IPS-20b (cell line): Measurements from ENCODE around the gene PHTF2.
A peak's percentile ranks its signal among the peaks of the same experiment; 100 is the strongest.

Experiments
- H3K27ac ChIP-seq: one replicate; pipeline ENCODE4 v1.5.1; 2013; ENCODE audit warnings: low read length
- H3K27me3 ChIP-seq: 2 replicates; pipeline ENCODE4 v1.6.1; 2013; ENCODE audit warnings: mild to moderate bottlenecking, low read length, inconsistent platforms; ENCODE audit not compliant: insufficient read depth
- H3K36me3 ChIP-seq: 2 replicates; pipeline ENCODE4 v1.6.1; 2013; ENCODE audit warnings: low read depth, mild to moderate bottlenecking, inconsistent platforms, low read length, moderate library complexity; ENCODE audit not compliant: insufficient read depth
- H3K4me1 ChIP-seq: 2 replicates; pipeline ENCODE4 v1.6.1; 2013; ENCODE audit warnings: mild to moderate bottlenecking, control low read depth, inconsistent platforms, low read length, moderate library complexity; ENCODE audit not compliant: insufficient read depth
- H3K4me3 ChIP-seq: 2 replicates; pipeline ENCODE4 v1.5.1; 2013; ENCODE audit warnings: mild to moderate bottlenecking, low read length, inconsistent platforms
- H3K9ac ChIP-seq: 2 replicates; pipeline ENCODE4 v1.6.1; 2013; ENCODE audit warnings: low read depth, mild to moderate bottlenecking, inconsistent platforms, low read length, moderate library complexity
- H3K9me3 ChIP-seq: 2 replicates; pipeline ENCODE4 v1.6.1; 2013; ENCODE audit warnings: mild to moderate bottlenecking, low read depth, low read length, inconsistent platforms; ENCODE audit not compliant: insufficient read depth

The PHTF2 gene

DNA sequence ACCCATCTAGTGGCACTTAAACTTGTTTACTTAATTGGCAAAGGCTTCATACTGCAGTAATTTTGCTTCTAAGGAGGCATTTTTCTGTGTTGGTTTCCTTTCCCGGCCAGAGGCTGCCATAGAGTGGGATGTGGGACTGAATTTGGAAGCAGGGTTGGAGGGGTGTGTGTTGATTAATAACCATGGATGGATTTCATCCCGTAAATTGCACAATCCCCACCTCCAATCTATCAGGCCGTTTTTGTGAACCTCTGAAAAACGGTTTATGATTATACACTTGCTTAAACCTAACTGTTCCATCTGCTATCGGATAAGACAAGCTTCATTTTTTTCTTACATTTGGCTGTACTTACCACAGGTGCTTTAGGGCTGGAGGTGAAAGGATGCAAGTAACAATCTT, 1.6 kb upstream of the PHTF2 start:
- H3K4me3 ChIP-seq: peak overlapping the region; percentile 92
- H3K36me3 ChIP-seq: peaks cover 12% of the 10 kb centered on the region; the same call in 1 of the 2 replicates
- peak overlapping the region; percentile 89; the same call in 1 of the 2 replicates for H3K9ac ChIP-seq
- H3K4me1 ChIP-seq: peaks cover 9% of the 10 kb centered on the region; the same call in 1 of the 2 replicates
- H3K9me3 ChIP-seq: no peaks in the 10 kb centered on the region
- no peaks in the 10 kb centered on the region for H3K27me3 ChIP-seq
- no peak overlapping the region for H3K27ac ChIP-seq

DNA sequence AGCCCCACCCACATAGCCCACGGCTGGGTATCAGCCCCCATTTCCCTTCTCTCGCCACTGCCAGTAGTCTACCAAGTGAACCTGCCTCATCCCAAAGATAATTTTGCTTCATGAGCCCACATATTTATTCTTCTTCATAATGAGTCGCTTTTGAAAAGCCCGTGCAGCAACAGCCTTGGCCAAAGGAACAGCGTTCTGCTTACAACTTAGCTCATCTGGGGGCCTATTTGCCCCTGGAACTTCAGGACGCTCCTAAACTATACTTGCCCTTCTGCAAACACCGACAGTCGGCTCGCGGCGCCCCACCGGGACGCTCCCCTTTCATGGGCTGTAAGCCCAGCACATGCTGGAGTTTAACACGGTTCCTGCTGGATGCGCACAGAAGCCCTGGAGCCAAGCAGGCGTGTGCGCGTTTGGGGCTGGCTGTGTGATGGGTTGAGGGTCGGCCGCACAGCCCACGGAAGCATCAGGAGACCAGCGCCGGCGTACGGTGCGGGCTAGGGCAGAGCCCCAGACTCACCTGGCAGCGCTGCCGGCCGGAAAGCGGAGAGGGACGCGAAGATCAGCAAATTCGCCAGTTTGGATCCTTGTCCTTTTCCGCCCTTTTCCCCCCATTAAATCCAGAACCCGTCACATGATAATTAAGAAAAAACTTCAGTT, 709 bp upstream of the PHTF2 start:
- H3K9me3 ChIP-seq: no peaks in the 10 kb centered on the region
- H3K4me3 ChIP-seq: peak overlapping the region; percentile 92
- peaks cover 9% of the 10 kb centered on the region; the same call in 1 of the 2 replicates for H3K4me1 ChIP-seq
- peaks cover 12% of the 10 kb centered on the region; the same call in 1 of the 2 replicates for H3K36me3 ChIP-seq
- H3K27ac ChIP-seq: no peak overlapping the region
- H3K27me3 ChIP-seq: no peaks in the 10 kb centered on the region
- peak overlapping the region; percentile 89 for H3K9ac ChIP-seq

DNA sequence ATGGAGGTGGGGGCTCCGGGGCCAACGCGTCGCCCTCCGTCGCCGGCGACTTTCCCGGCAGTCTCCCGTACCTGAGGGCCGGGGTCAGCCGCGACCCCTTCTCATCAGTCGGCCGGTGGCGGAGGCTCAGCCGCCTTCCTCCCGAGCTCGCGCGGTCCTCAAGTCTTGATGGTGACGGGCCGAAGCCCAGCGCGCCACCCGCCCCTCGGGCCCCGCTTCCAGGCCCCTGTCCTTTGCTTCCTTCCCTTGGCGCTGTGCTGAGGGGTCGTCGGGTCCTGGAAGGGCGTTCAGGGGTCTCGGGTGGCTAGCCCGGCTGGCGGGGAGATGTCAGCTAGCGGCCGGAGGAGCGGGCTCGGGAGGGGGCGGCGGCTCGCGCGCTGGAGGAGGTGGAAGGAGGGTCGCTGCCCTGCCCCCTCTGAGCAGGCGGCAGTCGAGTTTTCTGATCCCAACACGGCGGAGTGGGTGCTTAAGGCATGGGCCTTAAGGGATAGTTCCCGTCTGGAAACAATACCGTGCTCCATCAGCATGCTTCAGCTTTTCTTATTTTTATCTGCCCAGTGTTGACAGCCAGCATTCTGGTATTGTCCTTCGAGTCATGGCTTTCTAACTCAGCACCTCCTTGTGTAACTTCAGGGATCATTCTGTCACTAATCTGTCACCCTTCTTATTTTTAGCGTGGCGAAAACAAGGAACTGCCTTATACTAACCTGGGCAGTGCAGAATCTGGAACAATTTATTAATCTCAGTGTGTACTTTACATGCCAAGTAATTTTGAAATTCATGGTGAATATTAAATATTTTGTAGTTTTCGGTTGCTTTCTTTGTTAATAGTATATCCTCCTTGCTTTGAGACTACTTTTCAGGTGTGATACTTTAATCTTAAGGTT, 748 bp downstream of the PHTF2 start:
- Histone ChIP-seq H3K27ac (no peak overlapping the region), H3K9me3 (no peaks in the 10 kb centered on the region), H3K9ac (peak overlapping the region; percentile 78; the same call in 1 of the 2 replicates), H3K4me1 (peaks cover 9% of the 10 kb centered on the region; the same call in 1 of the 2 replicates), H3K4me3 (peak overlapping the region; percentile 92), H3K27me3 (no peaks in the 10 kb centered on the region), H3K36me3 (0 out of 2 replicates have a peak, but pooled peaks cover 4% of the 10 kb centered on the region)

DNA sequence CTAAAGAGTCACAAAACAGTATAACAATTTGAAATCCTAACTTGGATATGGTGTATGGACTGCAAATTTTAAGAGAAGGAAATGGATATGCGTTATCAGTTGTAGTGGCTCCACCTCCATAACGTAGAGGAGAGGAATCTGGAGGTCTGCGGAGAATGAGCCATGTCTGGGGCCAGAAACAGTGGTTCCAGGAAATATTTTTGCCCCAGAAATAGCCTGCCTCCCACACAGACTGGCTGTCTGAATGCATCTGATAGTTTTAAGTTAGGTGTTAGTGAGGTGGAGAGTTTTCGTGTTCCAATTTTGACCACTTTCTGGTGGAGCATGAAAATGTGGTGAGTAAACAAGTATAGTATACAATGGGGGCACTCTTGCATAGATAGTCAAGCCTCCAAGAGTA, 1.6 kb downstream of the PHTF2 start:
- Histone ChIP-seq H3K9ac (peak overlapping the region; percentile 1; the same call in 1 of the 2 replicates), H3K4me1 (peaks cover 9% of the 10 kb centered on the region; the same call in 1 of the 2 replicates)

DNA sequence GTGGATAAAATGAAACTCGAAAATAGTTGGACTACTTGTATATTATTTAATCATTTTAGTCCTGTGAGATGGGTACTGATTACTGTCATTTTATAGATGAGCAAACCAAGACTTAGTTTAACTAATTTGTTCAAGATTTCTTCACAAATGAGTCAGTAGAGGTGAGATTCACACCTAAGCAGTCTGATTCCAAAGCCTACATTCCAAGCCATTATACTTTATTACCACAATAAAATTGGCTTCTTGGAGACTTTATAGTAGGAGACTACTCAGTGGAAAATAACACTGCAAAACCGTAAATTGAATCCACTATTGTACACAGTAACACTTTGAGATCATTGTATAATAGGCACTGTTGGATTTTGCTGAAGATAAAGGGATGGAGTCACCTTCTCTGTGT, 2.2 kb downstream of the PHTF2 start:
- H3K9ac ChIP-seq: no peak overlapping the region
- no peak overlapping the region for H3K27ac ChIP-seq
- H3K36me3 ChIP-seq: no peaks in the 10 kb centered on the region
- no peaks in the 10 kb centered on the region for H3K27me3 ChIP-seq
- no peaks in the 10 kb centered on the region; the same call in 1 of the 2 replicates for H3K9me3 ChIP-seq
- H3K4me1 ChIP-seq: peaks cover 9% of the 10 kb centered on the region; the same call in 1 of the 2 replicates
- no peak overlapping the region for H3K4me3 ChIP-seq

More for the DNA sequence above, 1.6 kb downstream of the PHTF2 start:
- H3K4me3 ChIP-seq: peak overlapping the region; percentile 92
- no peaks in the 10 kb centered on the region for H3K27me3 ChIP-seq
- H3K27ac ChIP-seq: no peak overlapping the region
- no peaks in the 10 kb centered on the region for H3K36me3 ChIP-seq
- no peaks in the 10 kb centered on the region for H3K9me3 ChIP-seq

- Histone ChIP-seq H3K9me3 (peaks cover 8% of the 10 kb centered on the region; the same call in 1 of the 2 replicates), H3K9ac (no peak overlapping the region), H3K27ac (no peak overlapping the region), H3K4me1 (peaks cover 9% of the 10 kb centered on the region; the same call in 1 of the 2 replicates), H3K4me3 (no peak overlapping the region), H3K27me3 (no peaks in the 10 kb centered on the region), H3K36me3 (no peaks in the 10 kb centered on the region)
Measured at GRCh38 chr7:77802557-77803405, 4.2 kb downstream of the PHTF2 start.

GRCh38 chr7:77806425-77806824, 7.9 kb downstream of the PHTF2 start:
- H3K36me3 ChIP-seq: no peaks in the 10 kb centered on the region
- H3K4me3 ChIP-seq: no peak overlapping the region
- H3K9me3 ChIP-seq: peaks cover 9% of the 10 kb centered on the region; the same call in 1 of the 2 replicates
- H3K4me1 ChIP-seq: no peaks in the 10 kb centered on the region
- no peak overlapping the region for H3K9ac ChIP-seq
- no peak overlapping the region for H3K27ac ChIP-seq
- H3K27me3 ChIP-seq: no peaks in the 10 kb centered on the region

- Histone ChIP-seq H3K4me1 (no peaks in the 10 kb centered on the region), H3K27me3 (no peaks in the 10 kb centered on the region), H3K9ac (no peak overlapping the region), H3K36me3 (no peaks in the 10 kb centered on the region), H3K9me3 (peaks cover 9% of the 10 kb centered on the region; the same call in 1 of the 2 replicates), H3K27ac (no peak overlapping the region), H3K4me3 (no peak overlapping the region)
Measured at GRCh38 chr7:77808517-77808916, 9.9 kb downstream of the PHTF2 start.

DNA sequence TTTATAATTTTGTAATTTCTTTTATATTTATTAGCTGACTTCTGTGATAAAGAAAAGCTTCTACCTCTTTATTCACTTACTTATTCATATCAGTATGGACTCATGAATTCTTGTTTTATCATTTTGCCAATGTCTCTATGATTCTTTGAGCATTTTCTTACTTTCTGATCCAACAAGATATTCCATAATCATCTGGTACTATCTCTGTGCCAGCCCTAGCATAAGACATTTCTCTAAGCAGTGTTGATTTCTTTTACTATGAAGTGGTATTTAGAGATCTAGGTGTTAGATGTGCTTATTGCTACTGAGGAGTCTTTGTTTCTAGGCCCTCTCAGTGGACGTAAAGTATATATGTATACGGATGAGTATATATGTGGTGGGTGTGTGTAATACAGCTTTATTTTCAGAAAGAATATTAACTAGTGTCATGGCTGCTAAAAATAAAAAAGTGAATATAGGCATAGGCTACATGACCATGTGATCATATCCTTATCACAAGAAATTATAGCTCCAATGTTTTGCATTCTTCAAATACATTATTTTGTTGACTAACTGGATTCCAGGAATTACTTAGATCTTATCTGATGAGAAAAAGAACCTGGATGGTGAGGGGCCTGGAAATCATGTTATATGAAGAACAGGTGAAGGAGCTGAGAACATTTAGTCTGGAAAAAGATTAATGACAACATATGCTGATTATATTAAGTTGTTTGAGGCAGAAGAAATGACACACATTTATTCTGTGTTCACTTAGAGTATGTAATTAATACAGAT, 13.1 kb downstream of the PHTF2 start:
- Histone ChIP-seq H3K9ac (no peak overlapping the region), H3K9me3 (peaks cover 9% of the 10 kb centered on the region; the same call in 1 of the 2 replicates), H3K27ac (no peak overlapping the region), H3K27me3 (no peaks in the 10 kb centered on the region), H3K4me1 (no peaks in the 10 kb centered on the region), H3K36me3 (no peaks in the 10 kb centered on the region), H3K4me3 (no peak overlapping the region)

DNA sequence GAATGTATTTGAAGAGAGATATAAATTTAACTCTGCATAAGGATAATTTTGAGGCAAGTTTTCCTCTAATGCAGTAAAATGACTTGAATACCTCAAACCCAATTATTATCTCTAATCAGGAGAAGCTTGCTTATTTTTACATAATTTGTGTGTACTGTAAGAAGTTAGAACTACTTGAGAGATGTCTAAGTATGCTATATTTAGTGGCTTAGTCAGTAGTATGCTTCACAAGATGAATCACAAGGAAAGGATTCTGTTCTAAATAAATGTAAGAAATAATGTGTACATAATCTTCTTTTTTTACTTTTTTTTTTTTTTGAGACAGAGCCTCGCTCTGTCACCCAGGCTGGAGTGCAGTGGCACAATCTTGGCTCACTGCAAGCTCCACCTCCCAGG, 13.7 kb downstream of the PHTF2 start:
- H3K9ac ChIP-seq: no peak overlapping the region
- no peaks in the 10 kb centered on the region for H3K27me3 ChIP-seq
- no peak overlapping the region for H3K27ac ChIP-seq
- peaks cover 6% of the 10 kb centered on the region; the same call in 1 of the 2 replicates for H3K9me3 ChIP-seq
- no peak overlapping the region for H3K4me3 ChIP-seq
- H3K4me1 ChIP-seq: no peaks in the 10 kb centered on the region
- no peaks in the 10 kb centered on the region for H3K36me3 ChIP-seq
